Vagina (tissue), 2 donors: ENCODE measurements around the gene SLC29A3.

Source experiments
- POLR2A ChIP-seq, 2 donors: fragments of 450-650 bp; IDR thresholded peaks; one replicate each; pipeline ENCODE4 v1.6.1; 2017; ENCODE audit warnings: antibody characterized with exemption in 2 of 2, mild to moderate bottlenecking in 2 of 2, moderate library complexity in 2 of 2
- POLR2AphosphoS5 ChIP-seq, 2 donors: sonication (generic); formaldehyde crosslinking; IDR thresholded peaks; one replicate each; pipeline ENCODE4 v1.9.0; 2017; ENCODE audit warnings: antibody characterized with exemption in 2 of 2, mild to moderate bottlenecking in 2 of 2, low read depth in 1 of 2; ENCODE audit not compliant: insufficient read depth in 1 of 2

GRCh38 chr10:71344993-71345480, 26.0 kb downstream of the SLC29A3 start:
- TF ChIP-seq POLR2AphosphoS5 (IDR thresholded peaks at IDR 0.05; ENCODE audit: insufficient read depth in 1 of 2, low read depth in 1 of 2) (no peak), POLR2A (IDR thresholded peaks at IDR 0.05) (no peak)
